Common myeloid progenitor, CD34-positive (primary cell): ENCODE data around the gene FAF1.

Experiments used
- CTCF ChIA-PET: fragments of 350-600 bp; sonication (Branson Sonifier 250); formaldehyde crosslinking; loops from one replicate; lab custom pipeline; 2021; ENCODE audit warnings: antibody characterized with exemption; lab: Charles Lee
- POLR2A ChIA-PET: fragments of 350-600 bp; sonication (Branson Sonifier 250); formaldehyde crosslinking; loops from one replicate; lab custom pipeline; 2021; ENCODE audit warnings: antibody characterized with exemption; lab: Charles Lee
- DNase-seq, 3 donors: peaks; one replicate each; pipeline versions ENCODE4 v3.0.0 to v3.0.0-alpha.2; 2013
- H3K27ac ChIP-seq, 2 experiments: 1 replicate in 1 of 2; 2 replicates in 1 of 2; pipeline ENCODE4 v1.7.0; 2013; ENCODE audit warnings: inconsistent platforms in 2 of 2, low read length in 2 of 2, mild to moderate bottlenecking in 2 of 2, low read depth in 1 of 2, moderate library complexity in 1 of 2; ENCODE audit not compliant: severe bottlenecking in 2 of 2, insufficient read depth in 1 of 2, poor library complexity in 1 of 2
- H3K27me3 ChIP-seq, 5 experiments: replicated peaks in 2 of 5; 1 replicate in 3 of 5; 2 replicates in 2 of 5; pipeline versions ENCODE4 v1.6.1 to v1.7.0; 2013; ENCODE audit warnings: low read length in 4 of 5, mild to moderate bottlenecking in 2 of 5, moderate library complexity in 2 of 5, inconsistent platforms in 1 of 5; ENCODE audit not compliant: insufficient read depth in 5 of 5, control insufficient read depth in 4 of 5
- H3K36me3 ChIP-seq, 4 experiments: 1 replicate in 2 of 4; 2 replicates in 2 of 4; pipeline versions ENCODE4 v1.6.1 to v1.7.0; 2013; ENCODE audit warnings: low read length in 3 of 4, control low read depth in 1 of 4, mild to moderate bottlenecking in 1 of 4; ENCODE audit not compliant: control insufficient read depth in 4 of 4, insufficient read depth in 4 of 4
- H3K4me1 ChIP-seq, 4 experiments: 1 replicate in 3 of 4; 2 replicates in 1 of 4; pipeline versions ENCODE4 v1.6.1 to v1.7.1; 2013; ENCODE audit warnings: low read length in 3 of 4, mild to moderate bottlenecking in 3 of 4, control low read depth in 1 of 4, inconsistent platforms in 1 of 4, moderate library complexity in 1 of 4; ENCODE audit not compliant: control insufficient read depth in 4 of 4, insufficient read depth in 4 of 4; ENCODE audit errors: control extremely low read depth in 1 of 4
- H3K4me3 ChIP-seq, 7 experiments: 1 replicate in 4 of 7; 2 replicates in 3 of 7; pipeline versions ENCODE4 v1.5.1 to v1.7.0; 2013; ENCODE audit warnings: mild to moderate bottlenecking in 7 of 7, low read length in 6 of 7, moderate library complexity in 6 of 7, inconsistent platforms in 2 of 7, low read depth in 2 of 7, control low read depth in 1 of 7; ENCODE audit not compliant: insufficient read depth in 4 of 7, control insufficient read depth in 1 of 7; ENCODE audit errors: extremely low read depth in 1 of 7
- H3K9me3 ChIP-seq, 5 experiments: 1 replicate in 4 of 5; 2 replicates in 1 of 5; pipeline versions ENCODE4 v1.6.1 to v1.7.1; 2013; ENCODE audit warnings: low read length in 4 of 5, mild to moderate bottlenecking in 2 of 5, inconsistent platforms in 1 of 5, low read depth in 1 of 5, moderate library complexity in 1 of 5; ENCODE audit not compliant: control insufficient read depth in 4 of 5, insufficient read depth in 2 of 5; ENCODE audit errors: control extremely low read depth in 1 of 5
- WGBS: methylation state at CpG from one replicate; pipeline ENCODE4 v1.1.5; 2013; ENCODE audit not compliant: insufficient coverage; 5-methylcytosine and 5-hydroxymethylcytosine counted together

FAF1 gene

DNA sequence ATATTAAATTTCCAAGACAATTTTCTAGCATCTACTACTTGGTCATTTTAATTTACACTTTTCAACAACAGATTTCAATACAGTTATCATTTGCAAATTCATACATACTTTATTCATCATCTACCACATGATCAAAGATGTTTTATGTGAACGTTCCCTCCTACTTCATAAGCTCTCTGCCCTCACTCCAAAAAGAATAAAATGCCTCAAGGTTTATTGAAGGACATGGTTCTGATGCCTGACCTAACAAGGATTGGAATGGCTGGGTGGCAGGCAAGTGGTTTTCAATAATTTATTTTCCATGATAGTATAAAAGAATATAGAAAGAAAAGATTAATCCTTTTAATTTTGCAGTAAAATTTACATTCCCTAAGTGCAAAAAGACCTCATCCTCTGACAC lies 15.4 kb upstream of the FAF1 start:
- Histone ChIP-seq H3K4me3 (no peak overlapping the region), H3K9me3 (no peaks in the 10 kb centered on the region), H3K27me3 (peaks cover 6 to 52% (median 33%) of the 10 kb centered on the region in 5 experiments), H3K27ac (no peak overlapping the region), H3K36me3 (peaks cover 0 to 5% (median 1%) of the 10 kb centered on the region in 4 experiments), H3K4me1 (peaks cover 12 to 45% (median 33%) of the 10 kb centered on the region in 4 experiments)
- DNase-seq, result no peak
- ChIA-PET CTCF (no interaction called here), POLR2A (no interaction called here)
- WGBS, result no CpG with 5 or more reads among the region's 1 CpG

DNA sequence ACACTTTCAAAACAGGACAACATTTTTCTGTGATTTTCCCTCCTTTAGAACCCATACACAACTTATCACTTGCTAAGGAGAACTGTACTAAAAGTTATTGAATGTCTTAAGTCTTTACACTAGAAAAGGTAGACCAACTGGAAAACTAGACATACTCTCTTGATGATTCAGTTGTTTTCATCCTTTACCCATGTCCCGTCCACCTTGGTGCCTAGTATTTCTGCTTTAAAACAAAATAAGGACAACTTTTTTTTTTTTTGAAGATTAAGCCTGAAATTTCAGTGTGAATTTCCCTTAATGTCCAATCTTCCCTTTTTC lies 14.5 kb upstream of the FAF1 start:
- CTCF ChIA-PET, result interaction anchor here (0.7 kb wide), 1 partner anchor 204 kb away, joined by 3 read pairs; no protein-coding TSS in a partner anchor
- DNase-seq, result no peak
- POLR2A ChIA-PET, result no interaction called here
- no peaks in the 10 kb centered on the region for H3K9me3 ChIP-seq
- peaks cover under 1 to 44% (median 30%) of the 10 kb centered on the region in 5 experiments for H3K27me3 ChIP-seq
- peaks cover 12 to 52% (median 37%) of the 10 kb centered on the region in 4 experiments for H3K4me1 ChIP-seq
- H3K36me3 ChIP-seq, result peaks cover 0 to 5% (median 1%) of the 10 kb centered on the region in 4 experiments
- H3K4me3 ChIP-seq, result no peak overlapping the region
- H3K27ac ChIP-seq, result no peak overlapping the region
- WGBS, result 86% methylated on average over 1 of the region's 1 CpG

DNA sequence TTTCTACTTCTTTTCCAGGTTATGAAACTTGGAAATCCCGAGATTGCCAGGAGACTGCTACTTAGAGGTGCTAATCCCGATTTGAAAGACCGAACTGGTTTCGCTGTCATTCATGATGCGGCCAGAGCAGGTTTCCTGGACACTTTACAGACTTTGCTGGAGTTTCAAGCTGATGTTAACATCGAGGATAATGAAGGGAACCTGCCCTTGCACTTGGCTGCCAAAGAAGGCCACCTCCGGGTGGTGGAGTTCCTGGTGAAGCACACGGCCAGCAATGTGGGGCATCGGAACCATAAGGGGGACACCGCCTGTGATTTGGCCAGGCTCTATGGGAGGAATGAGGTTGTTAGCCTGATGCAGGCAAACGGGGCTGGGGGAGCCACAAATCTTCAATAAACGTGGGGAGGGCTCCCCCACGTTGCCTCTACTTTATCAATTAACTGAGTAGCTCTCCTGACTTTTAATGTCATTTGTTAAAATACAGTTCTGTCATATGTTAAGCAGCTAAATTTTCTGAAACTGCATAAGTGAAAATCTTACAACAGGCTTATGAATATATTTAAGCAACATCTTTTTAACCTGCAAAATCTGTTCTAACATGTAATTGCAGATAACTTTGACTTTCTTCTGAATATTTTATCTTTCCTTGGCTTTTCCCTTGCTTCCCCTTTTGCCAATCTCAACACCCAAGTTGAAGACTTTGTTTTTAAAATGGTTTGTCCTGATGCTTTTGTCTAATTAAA lies 14.0 kb upstream of the FAF1 start:
- POLR2A ChIA-PET, result no interaction called here
- H3K9me3 ChIP-seq, result no peaks in the 10 kb centered on the region
- peaks cover 12 to 53% (median 38%) of the 10 kb centered on the region in 4 experiments for H3K4me1 ChIP-seq
- peaks cover 0 to 39% (median 25%) of the 10 kb centered on the region in 5 experiments for H3K27me3 ChIP-seq
- CTCF ChIA-PET, result no interaction called here
- no peak overlapping the region for H3K4me3 ChIP-seq
- 98% methylated on average over 13 of the region's 13 CpGs for WGBS
- H3K36me3 ChIP-seq, result peaks cover 0 to 5% (median 1%) of the 10 kb centered on the region in 4 experiments
- DNase-seq, result no peak
- H3K27ac ChIP-seq, result no peak overlapping the region

DNA sequence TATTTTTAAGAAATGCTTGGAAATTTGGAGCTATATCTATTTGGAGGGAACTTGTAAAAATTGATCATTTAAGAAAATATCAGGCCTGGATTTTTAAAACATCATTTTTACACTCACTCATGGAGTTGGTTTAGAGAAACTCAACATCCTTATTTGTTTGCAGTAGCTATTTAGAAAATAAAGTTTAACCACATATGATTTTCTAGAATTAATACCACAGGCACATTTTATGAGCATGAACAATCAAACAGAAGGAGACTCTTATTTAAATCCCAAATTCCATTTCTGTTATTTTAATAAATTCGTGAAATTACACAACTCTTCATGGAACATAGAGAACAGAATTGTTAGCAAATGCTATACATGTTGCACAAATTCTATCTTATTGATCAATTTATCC lies 13.2 kb upstream of the FAF1 start:
- ChIA-PET CTCF (no interaction called here), POLR2A (no interaction called here)
- 80% methylated on average over 1 of the region's 1 CpG for WGBS
- Histone ChIP-seq H3K36me3 (peaks cover 0 to 5% (median 1%) of the 10 kb centered on the region in 4 experiments), H3K27ac (no peak overlapping the region), H3K4me1 (peaks cover 12 to 50% (median 32%) of the 10 kb centered on the region in 4 experiments), H3K9me3 (no peaks in the 10 kb centered on the region), H3K4me3 (no peak overlapping the region), H3K27me3 (peaks cover 0 to 31% (median 18%) of the 10 kb centered on the region in 5 experiments)
- DNase-seq, result no peak

DNA sequence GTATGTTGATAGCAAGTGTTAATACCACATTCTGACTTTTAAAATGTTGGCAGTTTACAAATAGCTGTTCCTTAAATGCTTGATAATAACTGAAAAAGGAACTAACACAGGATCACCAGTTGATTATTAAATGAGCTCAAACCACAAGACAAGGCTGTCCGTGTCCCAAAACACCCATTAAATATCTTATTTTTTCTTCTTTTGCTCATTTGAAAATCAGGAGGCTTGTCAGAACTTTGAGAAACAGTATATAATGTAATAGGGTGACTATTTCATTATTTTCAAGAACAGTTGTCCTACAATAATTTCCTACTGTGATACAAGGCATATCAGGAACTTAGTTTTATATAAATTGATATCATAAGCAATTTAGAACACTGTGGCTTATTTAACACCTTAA lies 12.7 kb upstream of the FAF1 start:
- ChIA-PET POLR2A (no interaction called here), CTCF (no interaction called here)
- H3K27me3 ChIP-seq, result peaks cover 0 to 27% (median 16%) of the 10 kb centered on the region in 5 experiments
- peaks cover 0 to 5% (median 1%) of the 10 kb centered on the region in 4 experiments for H3K36me3 ChIP-seq
- H3K4me3 ChIP-seq, result peak overlapping the region in 1 of 7 experiments; percentile 45
- no CpG with 5 or more reads among the region's 1 CpG for WGBS
- no peaks in the 10 kb centered on the region for H3K9me3 ChIP-seq
- H3K27ac ChIP-seq, result peak overlapping the region in 1 of 2 experiments; percentile 16
- H3K4me1 ChIP-seq, result peaks cover 12 to 49% (median 28%) of the 10 kb centered on the region in 4 experiments
- DNase-seq, result peak in 1 of 3 donors; percentile 49

DNA sequence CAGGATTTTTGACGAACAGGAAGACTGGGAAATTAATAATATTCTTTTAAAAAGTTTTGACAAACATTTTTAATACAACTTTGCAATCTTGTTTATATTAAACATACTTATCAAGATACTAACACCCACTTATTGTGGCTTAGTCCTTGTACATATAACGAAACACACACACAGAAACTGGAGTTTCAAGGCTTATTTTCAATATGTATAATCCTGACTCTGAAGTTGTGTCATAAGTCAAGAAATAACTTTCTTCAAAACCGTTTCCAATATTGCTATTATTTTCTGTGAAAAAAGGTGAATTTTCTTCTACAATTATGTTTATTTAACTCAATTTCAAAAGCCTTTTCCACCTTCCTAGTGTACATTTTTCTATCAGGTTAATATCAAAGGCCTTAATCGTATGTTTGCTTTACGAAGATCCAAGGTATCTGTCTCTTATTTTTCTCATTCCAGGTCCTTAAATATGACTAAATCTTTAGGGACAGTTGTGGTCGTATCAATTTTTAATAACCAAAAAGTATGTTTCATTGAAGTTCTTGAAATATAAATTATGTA lies 11.8 kb upstream of the FAF1 start:
- DNase-seq, result no peak
- CTCF ChIA-PET, result interaction anchor here (1.1 kb wide), 1 partner anchor 9 kb away, joined by 4 read pairs; no protein-coding TSS in a partner anchor
- Histone ChIP-seq H3K27me3 (peaks cover 0 to 18% (median 11%) of the 10 kb centered on the region in 5 experiments), H3K4me1 (peaks cover 12 to 48% (median 23%) of the 10 kb centered on the region in 4 experiments), H3K4me3 (peak overlapping the region in 1 of 7 experiments; percentile 3), H3K27ac (peak overlapping the region in 1 of 2 experiments; percentile 85), H3K36me3 (peaks cover 0 to 5% (median 1%) of the 10 kb centered on the region in 4 experiments), H3K9me3 (no peaks in the 10 kb centered on the region)
- POLR2A ChIA-PET, result no interaction called here
- WGBS, result no CpG with 5 or more reads among the region's 6 CpGs
